ENCODE data around the gene PGAP1.

- TF ChIP-seq CTCF (conservative IDR thresholded peaks at IDR 0.05; ENCODE audit: low read length) (no peak), EZH2phosphoT487 (IDR thresholded peaks at IDR 0.05; ENCODE audit: borderline replicate concordance) (no peak)
Measured at GRCh38 chr2:196967775-196968174, 41.3 kb upstream of the PGAP1 start.

Data from Loucy (cell line).